Right cardiac atrium (tissue), 5 donors: Measurements from ENCODE around the gene NGFR. TPM values are rescaled to one million over a fixed set of nuclear protein-coding genes. Genes with fewer than 3 reads are reported as not detected.

Experiments used
- ATAC-seq, 2 donors: fragments of 200-7000 bp; cut with Tn5 transposase; one replicate each; pipeline versions ENCODE4 v1.8.0 to v1.9.1; 2020; ENCODE audit warnings: moderate library complexity in 2 of 2, mild to moderate bottlenecking in 1 of 2
- DNase-seq, 3 donors: peaks; one replicate each; pipeline ENCODE4 v3.0.0-alpha.2; 2020
- H3K27ac ChIP-seq: one replicate; pipeline ENCODE4 v1.5.1; 2013; ENCODE audit warnings: mild to moderate bottlenecking, low read length, control low read depth, moderate library complexity
- H3K27me3 ChIP-seq: one replicate; pipeline ENCODE4 v1.6.1; 2013; ENCODE audit not compliant: control insufficient read depth, insufficient read depth
- H3K4me1 ChIP-seq: one replicate; pipeline ENCODE4 v1.6.1; 2013; ENCODE audit warnings: low read length; ENCODE audit not compliant: control insufficient read depth, insufficient read depth
- H3K4me3 ChIP-seq: one replicate; pipeline ENCODE4 v1.5.1; 2013; ENCODE audit warnings: low read length, control low read depth
- H3K9me3 ChIP-seq: one replicate; pipeline ENCODE4 v1.6.1; 2013; ENCODE audit warnings: low read length; ENCODE audit not compliant: control insufficient read depth
- whole genome bisulfite sequencing: extraction: QIAGEN DNeasy Blood & Tissue Kit; methylation state at CpG from one replicate; pipeline ENCODE4 v1.1.7; 2013; 5-methylcytosine and 5-hydroxymethylcytosine counted together
- intact Hi-C, 4 donors: fragments of 100-400 bp; cut with DNase I; formaldehyde crosslinking; loops; one replicate each; pipeline versions ENCODE4 v1.11.0 to v1.14.0; 2022 to 2023
- polyA plus RNA-seq: library from polyadenylated mRNA; stranded (reverse); fragments of 200-250 nt; gene quantifications from one replicate; pipeline ENCODE4 v1.2.3, GENCODE V29; 2013
- total RNA-seq, 4 donors: library from RNA; stranded (reverse); fragmentation: NEBNext Ultra II Directional; extraction: Animal tissue kit (Norgen Biotek cat#: 25700); gene quantifications; one replicate each; pipeline ENCODE4 v1.2.1, GENCODE V29; 2021
- donor health status: healthy with polysubstance abuse.
- donor health status: DM: no; HTN: yes; CAD: no.
- donor health status: DM: no; HTN: no; CAD: no.
- donor health status: DM: no; HTN: yes; CAD: no; lungs with severe emphysema.
- donor health status: DM: yes; HTN: yes; CAD: no.

NGFR gene
- total and polyA plus RNA-seq, 5 donors: 16.5 to 39.8 (median 25.3) TPM

GRCh38 chr17:49525831-49526741 is 31.0 kb downstream of the NGFR start:
- no peak overlapping the region for H3K4me3 ChIP-seq
- DNase-seq (peak; percentile 72 to 88 (median 84)), ATAC-seq (peak; percentile 79 to 85)
- H3K27ac ChIP-seq: no peak overlapping the region
- no peaks in the 10 kb centered on the region for H3K4me1 ChIP-seq
- WGBS: 70% methylated on average over 24 of the region's 24 CpGs
- no peaks in the 10 kb centered on the region for H3K9me3 ChIP-seq
- intact Hi-C loops: no loop called here
- no peaks in the 10 kb centered on the region for H3K27me3 ChIP-seq

DNA sequence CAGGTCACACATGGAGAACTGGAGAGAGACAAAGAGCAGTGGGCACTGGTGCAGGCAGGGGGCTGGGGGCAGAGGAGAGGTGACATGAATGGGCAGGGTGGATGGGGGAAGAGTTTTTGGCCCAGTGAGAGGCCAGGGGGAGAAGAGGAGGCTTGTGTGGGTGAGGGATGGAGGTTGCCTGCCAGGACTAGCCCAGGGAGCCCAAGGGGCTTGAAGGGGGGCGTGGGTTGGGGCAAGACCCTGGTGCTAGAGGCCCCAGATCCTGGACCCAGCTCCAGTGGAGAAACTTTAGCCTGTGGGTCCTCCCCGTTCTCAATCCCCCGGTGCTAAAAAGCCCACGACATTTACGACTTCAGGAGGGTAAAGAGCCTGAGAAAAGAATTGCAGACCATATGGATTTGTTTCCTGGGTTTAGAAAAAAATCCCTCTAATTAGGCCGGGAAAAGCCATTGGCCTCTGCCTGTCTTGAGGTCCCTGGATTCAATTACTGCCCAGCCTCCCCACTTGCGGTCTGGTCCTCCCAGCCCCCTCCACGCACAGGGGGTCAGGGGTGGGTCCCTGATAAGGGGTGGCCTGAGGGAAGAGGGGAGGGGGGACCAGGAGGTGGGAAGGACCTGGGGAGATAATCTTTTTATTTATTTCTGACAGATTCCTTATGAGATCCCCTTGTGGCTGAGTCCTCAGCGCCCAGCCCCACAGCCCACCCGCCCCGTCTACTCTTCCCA is 33.0 kb downstream of the NGFR start:
- intact Hi-C loops: no loop called here
- DNase-seq: peak in 1 of 3 donors; percentile 10
- H3K27ac ChIP-seq: no peak overlapping the region
- no peaks in the 10 kb centered on the region for H3K4me1 ChIP-seq
- H3K27me3 ChIP-seq: no peaks in the 10 kb centered on the region
- H3K4me3 ChIP-seq: no peak overlapping the region
- ATAC-seq: no peak
- WGBS: 77% methylated on average over 11 of the region's 11 CpGs
- no peaks in the 10 kb centered on the region for H3K9me3 ChIP-seq

DNA sequence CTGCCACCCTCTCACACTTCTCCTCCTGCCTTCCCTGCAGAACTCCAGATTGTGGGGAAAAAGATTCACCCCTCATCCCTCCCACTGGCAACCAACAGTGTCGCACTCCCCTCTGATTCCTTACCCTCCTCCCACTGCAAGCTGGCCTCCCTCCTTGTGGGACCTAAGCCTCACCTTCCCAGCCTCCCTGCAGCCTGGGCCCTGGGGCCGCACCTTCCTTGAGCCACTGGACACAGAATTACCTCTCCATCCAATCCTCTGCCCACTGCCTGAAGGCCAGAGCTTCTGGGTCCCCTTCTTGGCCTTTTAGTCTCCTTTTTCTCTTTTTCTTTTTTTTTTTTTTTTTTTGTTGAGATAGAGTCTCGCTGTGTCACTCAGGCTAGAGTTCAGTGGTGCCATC is 33.9 kb downstream of the NGFR start:
- peaks cover 2% of the 10 kb centered on the region for H3K27me3 ChIP-seq
- H3K27ac ChIP-seq: no peak overlapping the region
- DNase-seq: peak in 1 of 3 donors; percentile 16
- WGBS: 96% methylated on average over 3 of the region's 3 CpGs
- ATAC-seq: no peak
- intact Hi-C loops: no loop called here
- no peaks in the 10 kb centered on the region for H3K9me3 ChIP-seq
- H3K4me1 ChIP-seq: no peaks in the 10 kb centered on the region
- no peak overlapping the region for H3K4me3 ChIP-seq

GRCh38 chr17:49530118-49530517 is 35.0 kb downstream of the NGFR start:
- peaks cover 2% of the 10 kb centered on the region for H3K27me3 ChIP-seq
- intact Hi-C loops: loop anchor here in 1 of 4 donors (10.0 kb wide), 1 partner anchor 235 kb away; no protein-coding TSS in a partner anchor
- no peak for DNase-seq
- ATAC-seq: no peak
- H3K4me1 ChIP-seq: no peaks in the 10 kb centered on the region
- 100% methylated on average over 1 of the region's 1 CpG for WGBS
- H3K27ac ChIP-seq: no peak overlapping the region
- H3K9me3 ChIP-seq: no peaks in the 10 kb centered on the region
- no peak overlapping the region for H3K4me3 ChIP-seq

DNA sequence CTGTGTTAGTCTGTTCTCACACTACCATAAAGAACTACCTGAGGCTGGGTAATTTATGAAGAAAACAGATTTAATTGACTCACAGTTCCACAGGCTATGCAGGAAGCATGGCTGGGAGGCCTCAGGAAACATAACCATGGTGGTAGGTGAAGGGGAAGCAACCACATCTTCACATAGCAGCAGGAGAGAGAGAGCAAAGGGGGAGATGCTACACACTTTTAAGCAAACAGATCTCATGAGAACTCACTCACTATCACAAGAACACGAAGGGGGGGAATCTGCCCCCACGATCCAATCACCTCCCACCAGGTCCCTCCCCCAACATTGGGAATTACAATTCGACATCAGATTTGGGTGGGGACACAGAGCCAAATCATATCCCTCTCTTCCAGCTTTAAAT is 48.8 kb downstream of the NGFR start:
- WGBS: 67% methylated on average over 3 of the region's 3 CpGs
- no peaks in the 10 kb centered on the region for H3K4me1 ChIP-seq
- H3K4me3 ChIP-seq: no peak overlapping the region
- ATAC-seq (no peak), DNase-seq (no peak)
- no peak overlapping the region for H3K27ac ChIP-seq
- no peaks in the 10 kb centered on the region for H3K27me3 ChIP-seq
- intact Hi-C loops: no loop called here
- H3K9me3 ChIP-seq: no peaks in the 10 kb centered on the region

GRCh38 chr17:49545007-49545660 is 50.0 kb downstream of the NGFR start:
- no peak for DNase-seq
- WGBS: 75% methylated on average over 8 of the region's 8 CpGs
- intact Hi-C loops: loop anchor here in 1 of 4 donors (5.0 kb wide), 1 partner anchor 48 kb away; the partner anchor contains the start of gene NGFR

DNA sequence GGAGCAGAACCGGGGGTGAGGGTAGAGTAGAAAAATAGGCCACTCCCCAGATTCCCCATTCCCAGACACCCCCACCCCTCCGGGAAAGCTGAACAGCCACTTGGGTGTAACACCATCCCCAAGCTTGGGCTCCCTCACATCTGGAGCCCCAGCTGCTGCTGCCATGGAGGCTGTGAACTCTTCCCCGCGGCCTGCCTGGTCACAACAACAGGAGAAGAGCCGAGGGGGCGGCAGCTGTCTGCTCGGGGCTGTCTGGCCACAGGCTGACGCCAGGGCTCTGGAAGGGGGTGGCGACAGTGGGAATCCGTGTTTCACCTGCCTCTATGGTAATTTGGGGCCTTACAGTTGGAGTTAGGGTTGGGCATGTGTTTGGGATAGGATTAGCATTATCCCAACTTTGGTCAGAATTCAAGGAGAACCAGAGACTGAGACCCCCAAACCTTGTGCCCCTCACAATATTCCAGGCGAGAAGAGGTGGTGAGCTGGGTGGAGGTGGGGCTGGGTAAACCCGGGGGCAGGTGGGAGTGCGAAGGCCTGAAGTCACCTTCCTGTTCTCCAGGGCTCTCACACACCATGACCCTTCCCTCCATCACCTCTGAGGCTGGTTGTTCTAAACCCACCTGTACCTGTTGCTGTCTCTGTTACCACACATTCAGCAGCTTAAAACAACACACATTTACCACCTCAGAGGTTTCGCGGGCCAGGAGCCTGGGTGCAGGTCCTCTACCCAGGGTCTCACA is 50.9 kb downstream of the NGFR start:
- intact Hi-C loops: loop anchor here in 1 of 4 donors (5.0 kb wide), 1 partner anchor 49 kb away; the partner anchor contains the start of gene NGFR
- H3K27ac ChIP-seq: no peak overlapping the region
- H3K9me3 ChIP-seq: no peaks in the 10 kb centered on the region
- DNase-seq (no peak), ATAC-seq (no peak)
- no peaks in the 10 kb centered on the region for H3K27me3 ChIP-seq
- no peaks in the 10 kb centered on the region for H3K4me1 ChIP-seq
- WGBS: 76% methylated on average over 15 of the region's 15 CpGs
- H3K4me3 ChIP-seq: no peak overlapping the region

More at GRCh38 chr17:49545007-49545660, 50.0 kb downstream of the NGFR start:
- Histone ChIP-seq H3K4me3 (no peak overlapping the region), H3K27ac (no peak overlapping the region), H3K27me3 (no peaks in the 10 kb centered on the region), H3K9me3 (no peaks in the 10 kb centered on the region), H3K4me1 (no peaks in the 10 kb centered on the region)
- ATAC-seq: no peak

DNA sequence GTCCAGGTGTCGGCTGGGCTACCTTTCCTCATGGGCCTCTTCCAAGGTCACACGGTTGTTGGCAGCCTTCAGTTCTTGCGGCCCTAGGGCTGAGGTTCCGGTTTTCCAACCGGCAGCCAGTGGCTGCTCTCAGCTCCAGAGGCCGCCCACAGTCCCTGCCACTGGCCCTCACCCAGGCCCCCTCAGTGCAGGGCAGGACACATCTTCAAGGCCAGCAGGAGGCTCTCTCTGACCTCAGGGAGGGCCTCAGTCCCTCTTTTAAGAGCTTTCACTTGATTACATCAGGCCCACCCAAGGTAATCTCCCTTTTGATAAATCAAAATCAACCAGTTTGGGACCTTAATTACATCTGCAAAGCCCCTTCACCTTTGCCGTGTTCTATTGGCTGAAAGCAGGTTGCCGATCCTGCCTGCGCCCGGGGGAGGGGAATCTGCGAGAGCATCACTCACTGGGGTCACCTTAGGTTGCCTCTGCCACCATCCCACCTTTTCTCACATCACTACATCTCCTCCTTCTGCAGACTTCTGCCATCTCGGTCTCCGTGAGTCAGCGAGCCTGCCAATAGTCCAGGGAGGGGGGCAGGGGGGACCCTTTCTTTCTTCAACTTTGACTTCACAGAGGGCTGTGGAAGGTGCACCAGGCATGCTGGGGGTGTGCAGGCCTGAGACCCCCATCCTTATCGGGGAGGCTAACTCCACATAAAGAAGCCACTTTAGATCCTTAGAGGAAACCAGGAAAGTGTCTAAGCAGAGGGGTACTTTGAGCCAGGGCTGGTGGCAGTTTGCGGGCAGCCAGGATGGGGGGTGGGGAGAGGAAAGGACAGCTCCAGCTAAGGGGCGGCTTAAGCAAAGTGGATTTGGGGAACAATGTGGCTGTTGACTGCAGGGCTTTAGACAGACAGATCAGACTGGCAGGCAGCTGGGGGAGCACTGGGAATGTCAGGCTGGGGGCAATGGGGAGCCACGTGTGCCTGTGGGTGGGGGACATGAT is 51.7 kb downstream of the NGFR start:
- ATAC-seq: no peak
- 83% methylated on average over 18 of the region's 18 CpGs for WGBS
- no peaks in the 10 kb centered on the region for H3K4me1 ChIP-seq
- H3K4me3 ChIP-seq: no peak overlapping the region
- H3K27me3 ChIP-seq: no peaks in the 10 kb centered on the region
- no peaks in the 10 kb centered on the region for H3K9me3 ChIP-seq
- H3K27ac ChIP-seq: no peak overlapping the region
- intact Hi-C loops: loop anchor here in 1 of 4 donors (5.0 kb wide), 1 partner anchor 50 kb away; the partner anchor contains the start of gene NGFR
- no peak for DNase-seq

DNA sequence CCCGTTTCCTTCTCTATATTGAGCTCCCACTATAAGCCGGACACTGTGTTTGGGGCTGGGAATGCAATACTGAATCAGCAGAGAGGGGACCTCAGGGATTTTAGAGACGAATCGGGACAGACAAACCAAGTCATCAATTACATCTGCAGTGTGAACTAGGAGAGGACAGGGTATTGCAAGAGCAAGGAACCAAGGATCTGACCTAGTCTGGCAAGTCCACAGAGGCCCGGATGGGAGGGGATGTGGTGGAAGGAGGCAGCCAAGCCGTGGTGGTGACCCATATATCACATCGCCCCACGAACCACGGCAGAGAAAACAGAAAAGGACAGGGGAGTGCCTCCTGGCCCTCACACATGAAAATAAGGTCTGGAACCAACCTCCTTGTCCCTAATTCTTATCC is 52.5 kb downstream of the NGFR start:
- intact Hi-C loops: loop anchor here in 1 of 4 donors (5.0 kb wide), 1 partner anchor 50 kb away; the partner anchor contains the start of gene NGFR
- no peaks in the 10 kb centered on the region for H3K4me1 ChIP-seq
- no peak overlapping the region for H3K4me3 ChIP-seq
- H3K27ac ChIP-seq: no peak overlapping the region
- no peaks in the 10 kb centered on the region for H3K27me3 ChIP-seq
- DNase-seq (peak; percentile 59 to 83 (median 75)), ATAC-seq (peak; percentile 57 to 76)
- no peaks in the 10 kb centered on the region for H3K9me3 ChIP-seq
- 45% methylated on average over 9 of the region's 9 CpGs for WGBS
